Measurements from ENCODE around the gene MYT1. TPM values are rescaled to one million over a fixed set of nuclear protein-coding genes. Genes with fewer than 3 reads are reported as not detected.

Gene MYT1
- total RNA-seq, 1 donor from 2014 or later = 0.12 TPM

DNA sequence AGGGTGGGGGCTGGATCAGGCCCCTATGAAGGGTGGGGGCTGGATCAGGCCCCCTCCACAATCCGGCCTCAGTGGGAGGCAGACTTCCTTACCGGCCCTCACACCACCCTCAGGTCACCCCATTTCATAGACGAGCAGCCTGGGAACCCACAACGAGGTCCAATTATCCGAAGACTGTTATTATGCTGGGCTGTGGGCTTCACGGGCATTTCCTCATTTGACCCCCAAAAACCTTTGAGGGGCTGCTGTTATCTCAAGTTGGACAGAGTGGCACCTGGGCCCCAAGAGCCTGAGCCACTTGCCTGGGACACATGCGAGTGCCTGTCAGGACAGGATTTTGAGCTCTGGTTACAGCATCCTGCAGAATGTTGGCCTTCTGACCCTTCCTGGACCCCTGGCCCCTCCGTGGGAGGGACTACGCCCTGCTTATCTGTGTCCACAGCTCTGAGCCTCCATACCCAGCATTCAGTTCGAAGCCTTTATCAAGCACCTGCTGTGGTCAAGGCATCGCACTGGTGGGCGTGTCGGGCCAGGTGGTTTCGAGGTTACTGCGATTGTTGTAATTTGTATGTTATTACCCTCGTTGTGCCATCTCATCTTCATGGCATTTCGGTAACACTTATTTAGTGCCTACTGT is 56.8 kb downstream of the MYT1 start:
- no peaks in the 10 kb centered on the region for H3K36me3 ChIP-seq
- TF ChIP-seq, protein P1, sequence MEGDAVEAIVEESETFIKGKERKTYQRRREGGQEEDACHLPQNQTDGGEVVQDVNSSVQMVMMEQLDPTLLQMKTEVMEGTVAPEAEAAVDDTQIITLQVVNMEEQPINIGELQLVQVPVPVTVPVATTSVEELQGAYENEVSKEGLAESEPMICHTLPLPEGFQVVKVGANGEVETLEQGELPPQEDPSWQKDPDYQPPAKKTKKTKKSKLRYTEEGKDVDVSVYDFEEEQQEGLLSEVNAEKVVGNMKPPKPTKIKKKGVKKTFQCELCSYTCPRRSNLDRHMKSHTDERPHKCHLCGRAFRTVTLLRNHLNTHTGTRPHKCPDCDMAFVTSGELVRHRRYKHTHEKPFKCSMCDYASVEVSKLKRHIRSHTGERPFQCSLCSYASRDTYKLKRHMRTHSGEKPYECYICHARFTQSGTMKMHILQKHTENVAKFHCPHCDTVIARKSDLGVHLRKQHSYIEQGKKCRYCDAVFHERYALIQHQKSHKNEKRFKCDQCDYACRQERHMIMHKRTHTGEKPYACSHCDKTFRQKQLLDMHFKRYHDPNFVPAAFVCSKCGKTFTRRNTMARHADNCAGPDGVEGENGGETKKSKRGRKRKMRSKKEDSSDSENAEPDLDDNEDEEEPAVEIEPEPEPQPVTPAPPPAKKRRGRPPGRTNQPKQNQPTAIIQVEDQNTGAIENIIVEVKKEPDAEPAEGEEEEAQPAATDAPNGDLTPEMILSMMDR (IDR thresholded peaks at IDR 0.05) = no peak
- H3K4me3 ChIP-seq = no peak overlapping the region
- peaks cover 29% of the 10 kb centered on the region for H3K4me1 ChIP-seq
- ATAC-seq (no peak), DNase-seq (no peak)
- H3K27me3 ChIP-seq = no peaks in the 10 kb centered on the region
- no peak overlapping the region for H3K27ac ChIP-seq
- intact Hi-C loops (cut with DNase I) = no loop called here
- no peaks in the 10 kb centered on the region for H3K9me3 ChIP-seq

DNA sequence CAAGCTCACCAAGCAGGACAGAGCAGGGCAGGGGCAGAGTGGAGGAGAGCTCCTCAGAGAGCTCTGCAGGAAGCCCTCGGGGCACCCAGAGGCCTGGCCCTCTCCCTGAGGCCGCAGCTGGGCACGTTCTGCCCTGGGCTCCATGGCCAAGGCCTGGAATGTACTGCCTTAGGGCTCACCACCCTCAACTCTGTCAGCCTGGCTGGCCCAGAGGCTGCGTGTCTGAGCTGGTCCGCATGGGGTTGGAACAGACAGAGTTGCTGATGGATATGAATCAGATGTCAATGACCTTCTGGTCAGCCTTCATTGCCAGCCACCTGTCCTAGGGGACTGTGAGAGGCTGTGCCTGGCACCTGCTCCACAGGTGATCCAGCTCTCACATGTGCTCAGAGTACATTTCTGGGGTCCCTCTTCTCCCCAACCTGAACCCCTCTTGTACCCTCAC is 58.1 kb downstream of the MYT1 start:
- Histone ChIP-seq H3K36me3 (no peaks in the 10 kb centered on the region), H3K4me3 (no peak overlapping the region), H3K9me3 (no peaks in the 10 kb centered on the region), H3K27me3 (no peaks in the 10 kb centered on the region), H3K4me1 (peaks cover 29% of the 10 kb centered on the region), H3K27ac (no peak overlapping the region)
- ATAC-seq (peak; percentile 8), DNase-seq (no peak)
- TF ChIP-seq, protein P1 (IDR thresholded peaks at IDR 0.05) = no peak
- intact Hi-C loops (cut with DNase I) = no loop called here

DNA sequence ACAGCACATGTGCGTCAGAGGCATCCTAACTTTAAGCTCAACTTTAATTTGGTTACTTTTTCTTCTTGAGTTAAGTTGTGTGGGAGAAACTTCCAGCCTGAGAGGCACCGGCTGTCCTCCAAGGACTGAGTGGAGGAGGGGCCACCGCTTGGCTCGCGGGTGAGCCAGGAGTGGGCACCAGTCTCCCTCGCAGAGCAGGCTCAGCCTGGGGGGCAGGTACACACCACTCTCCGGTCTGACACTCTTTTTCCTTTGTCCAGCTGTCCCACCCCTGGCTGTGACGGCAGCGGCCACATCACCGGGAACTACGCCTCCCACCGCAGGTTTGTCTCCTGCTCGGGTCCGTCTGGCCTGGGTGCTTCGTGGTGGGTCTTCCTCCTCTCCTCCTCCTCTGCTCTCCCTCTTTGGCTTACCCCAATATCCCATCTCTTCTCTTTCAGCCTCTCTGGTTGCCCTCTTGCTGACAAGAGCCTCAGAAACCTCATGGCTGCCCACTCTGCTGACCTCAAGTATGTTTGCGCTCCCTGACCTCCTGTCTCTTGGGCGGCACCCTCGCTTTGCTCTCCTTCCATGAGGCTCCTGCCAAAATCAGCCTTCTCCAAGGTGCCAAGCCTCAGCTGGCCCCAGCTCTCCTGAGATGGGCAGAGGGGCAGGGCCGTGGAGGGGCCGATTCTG is 58.7 kb downstream of the MYT1 start:
- no peaks in the 10 kb centered on the region for H3K36me3 ChIP-seq
- no peak for DNase-seq
- H3K4me3 ChIP-seq = no peak overlapping the region
- H3K9me3 ChIP-seq = no peaks in the 10 kb centered on the region
- intact Hi-C loops (cut with DNase I) = no loop called here
- H3K27ac ChIP-seq = no peak overlapping the region
- peak; percentile 15 for ATAC-seq
- peaks cover 29% of the 10 kb centered on the region for H3K4me1 ChIP-seq
- TF ChIP-seq, protein P1 (IDR thresholded peaks at IDR 0.05) = no peak
- H3K27me3 ChIP-seq = no peaks in the 10 kb centered on the region

DNA sequence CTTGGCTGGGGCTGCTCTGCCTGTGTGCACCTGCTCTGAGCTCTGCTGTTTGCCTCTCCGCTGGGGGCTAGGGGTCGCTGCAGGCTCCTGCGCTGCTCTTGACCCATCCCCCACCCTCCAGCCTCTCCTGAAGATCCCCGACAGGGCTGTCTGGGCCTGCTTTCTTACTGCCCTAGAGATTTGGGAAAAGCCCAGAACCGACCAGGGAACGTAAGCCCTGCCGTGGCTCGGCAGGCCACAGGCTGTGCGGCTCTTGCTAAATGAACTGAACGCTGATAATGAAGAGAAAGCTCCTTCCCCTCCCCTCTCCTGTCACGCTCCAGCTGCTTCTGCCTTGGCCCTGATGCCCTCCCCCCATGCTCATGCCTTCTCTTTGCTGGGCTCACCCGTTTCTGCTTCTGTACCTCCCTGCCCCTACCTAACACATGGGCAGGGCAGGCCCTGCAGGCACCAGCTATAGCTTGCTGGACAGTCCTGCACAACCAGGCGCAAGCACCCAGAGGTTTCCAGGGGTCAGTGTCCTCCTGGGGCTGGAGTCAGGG is 59.3 kb downstream of the MYT1 start:
- DNase-seq (no peak), ATAC-seq (peak; percentile 42)
- intact Hi-C loops (cut with DNase I) = no loop called here
- no peak overlapping the region for H3K27ac ChIP-seq
- H3K4me3 ChIP-seq = no peak overlapping the region
- H3K36me3 ChIP-seq = no peaks in the 10 kb centered on the region
- TF ChIP-seq, protein P1 (IDR thresholded peaks at IDR 0.05) = no peak
- no peaks in the 10 kb centered on the region for H3K27me3 ChIP-seq
- no peaks in the 10 kb centered on the region for H3K9me3 ChIP-seq
- H3K4me1 ChIP-seq = peaks cover 29% of the 10 kb centered on the region

DNA sequence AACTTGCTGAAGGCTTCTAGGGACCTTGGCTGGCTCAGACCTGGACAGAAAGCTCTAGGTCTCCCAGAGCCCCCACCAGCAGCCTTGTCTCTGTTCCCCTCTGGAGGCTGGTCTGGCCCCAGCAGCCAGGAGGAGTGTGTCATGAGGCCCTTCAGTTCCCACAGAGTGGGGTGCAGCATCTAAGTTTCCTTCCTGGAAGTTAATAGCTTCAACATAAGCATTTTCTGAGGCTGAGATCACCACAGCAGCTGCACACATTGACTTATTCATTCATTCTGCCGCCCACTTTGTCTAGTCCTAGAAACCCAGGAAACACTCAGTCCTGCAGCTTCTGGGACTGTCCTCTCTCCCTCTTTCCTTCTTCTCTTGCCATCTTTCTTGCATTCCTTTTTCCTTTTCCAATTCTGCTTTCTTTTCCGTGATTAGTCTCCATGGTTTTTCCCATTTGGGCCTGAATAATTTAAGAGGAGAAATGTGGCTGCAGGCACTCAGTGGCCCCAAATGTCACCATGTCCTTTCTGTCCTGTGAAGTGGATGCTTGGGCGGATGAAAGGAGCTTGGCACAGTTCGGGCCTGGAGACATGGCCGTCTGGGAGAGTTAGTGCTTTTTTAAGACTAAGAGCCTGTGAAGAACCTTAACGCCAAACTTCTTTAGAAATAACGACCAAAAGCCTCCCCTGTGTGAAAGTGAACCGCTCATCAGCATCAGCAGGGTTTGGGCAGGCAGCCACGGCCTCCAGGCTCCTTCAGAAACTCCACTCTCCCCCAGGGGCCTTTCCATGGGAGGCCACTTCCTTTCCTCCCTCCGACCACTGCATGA is 60.3 kb downstream of the MYT1 start:
- intact Hi-C loops (cut with DNase I) = no loop called here
- no peak overlapping the region for H3K4me3 ChIP-seq
- H3K4me1 ChIP-seq = peaks cover 29% of the 10 kb centered on the region
- H3K27me3 ChIP-seq = no peaks in the 10 kb centered on the region
- no peaks in the 10 kb centered on the region for H3K9me3 ChIP-seq
- no peak for ATAC-seq
- H3K36me3 ChIP-seq = no peaks in the 10 kb centered on the region
- DNase-seq = no peak
- TF ChIP-seq, protein P1 (IDR thresholded peaks at IDR 0.05) = no peak
- H3K27ac ChIP-seq = no peak overlapping the region
